Jurkat, Clone E6-1 (cell line): ENCODE results near the gene FES.
A peak's percentile ranks its signal among the peaks of the same experiment; 100 is the strongest.
"Not testable (repeated sequence)": the region's sequence is repeated elsewhere in the genome, so short reads cannot be mapped to it uniquely, and the experiment has no call there.

Source experiments
- DNase-seq: peaks from one replicate; pipeline ENCODE4 v3.0.0-alpha.2; 2011; ENCODE audit warnings: low read depth, low spot score
- H3K4me3 ChIP-seq: 2 replicates; pipeline ENCODE4 v1.5.1; 2011; ENCODE audit warnings: mild to moderate bottlenecking, low read length, control low read depth, moderate library complexity

FES gene

GRCh38 chr15:90903733-90904536 lies 19.6 kb downstream of the FES start:
- peak overlapping the region; percentile 76 for H3K4me3 ChIP-seq
- no peak for DNase-seq

GRCh38 chr15:90904746-90905145 lies 20.4 kb downstream of the FES start:
- DNase-seq, result no peak
- H3K4me3 ChIP-seq, result no peak overlapping the region

GRCh38 chr15:90905306-90906180 lies 21.2 kb downstream of the FES start:
- DNase-seq, result no peak
- H3K4me3 ChIP-seq, result no peak overlapping the region

GRCh38 chr15:90906181-90906849 lies 22.0 kb downstream of the FES start:
- DNase-seq, result no peak
- H3K4me3 ChIP-seq, result no peak overlapping the region

GRCh38 chr15:90907051-90907660 lies 22.9 kb downstream of the FES start:
- no peak for DNase-seq
- no peak overlapping the region for H3K4me3 ChIP-seq

- DNase-seq, result no peak
- no peak overlapping the region for H3K4me3 ChIP-seq
Measured at GRCh38 chr15:90907838-90908507, 23.7 kb downstream of the FES start.

GRCh38 chr15:90909449-90909848 lies 25.1 kb downstream of the FES start:
- not testable (repeated sequence) for DNase-seq, H3K4me3 ChIP-seq

- no peak for DNase-seq
Measured at GRCh38 chr15:90909976-90910375, 25.7 kb downstream of the FES start.

GRCh38 chr15:90910441-90911301 lies 26.4 kb downstream of the FES start:
- no peak for DNase-seq
- H3K4me3 ChIP-seq, result no peak overlapping the region

More at GRCh38 chr15:90909976-90910375, 25.7 kb downstream of the FES start:
- H3K4me3 ChIP-seq, result no peak overlapping the region

- no peak for DNase-seq
- no peak overlapping the region for H3K4me3 ChIP-seq
Measured at GRCh38 chr15:90911302-90911623, 27.0 kb downstream of the FES start.

- no peak for DNase-seq
- no peak overlapping the region for H3K4me3 ChIP-seq
Measured at GRCh38 chr15:90911906-90912769, 27.8 kb downstream of the FES start.

GRCh38 chr15:90912770-90913075 lies 28.4 kb downstream of the FES start:
- DNase-seq, result no peak
- no peak overlapping the region for H3K4me3 ChIP-seq

GRCh38 chr15:90913398-90913944 lies 29.2 kb downstream of the FES start:
- no peak overlapping the region for H3K4me3 ChIP-seq
- no peak for DNase-seq

GRCh38 chr15:90914305-90915080 lies 30.2 kb downstream of the FES start:
- no peak for DNase-seq
- no peak overlapping the region for H3K4me3 ChIP-seq

- no peak for DNase-seq
- H3K4me3 ChIP-seq, result no peak overlapping the region
Measured at GRCh38 chr15:90915216-90915807, 31.0 kb downstream of the FES start.

GRCh38 chr15:90915808-90916440 lies 31.6 kb downstream of the FES start:
- no peak overlapping the region for H3K4me3 ChIP-seq
- DNase-seq, result no peak
